ENCODE measurements around the gene GABPA. TPM values are rescaled to one million over a fixed set of nuclear protein-coding genes. Genes with fewer than 3 reads are reported as not detected.

Gene GABPA
- polyA plus RNA-seq, 1 donor (not counting 4 experiments of a cell fraction or from before 2014, with no cell fraction given) = 16.3 TPM

- dilution Hi-C loops (cut with MboI; ENCODE audit: extremely low pct_ligation_motif_present, low sequenced_read_pairs) = no loop called here
- H3K9me1 ChIP-seq (ENCODE audit: control insufficient read depth, extremely low read depth, insufficient read depth, low read length) = no peaks in the 10 kb centered on the region
- H3K4me3 ChIP-seq (ENCODE audit: control insufficient read depth in 2 of 3, extremely low read depth in 1 of 3, insufficient read depth in 2 of 3, low read depth in 1 of 3, low read length in 3 of 3) = no peak overlapping the region
- H3K27ac ChIP-seq (ENCODE audit: control insufficient read depth, insufficient read depth, low read length) = no peak overlapping the region
- no peaks in the 10 kb centered on the region for H3K4me1 ChIP-seq (ENCODE audit: control insufficient read depth, extremely low read depth, insufficient read depth, low read length)
- TF ChIP-seq EZH2 (IDR thresholded peaks at IDR 0.05; ENCODE audit: low read length) (no peak), CTCF (optimal IDR thresholded peaks at IDR 0.05 in 1 of 3, IDR thresholded peaks at IDR 0.05 in 1 of 3, conservative IDR thresholded peaks at IDR 0.05 in 1 of 3; ENCODE audit: extremely low read depth in 1 of 3, insufficient read depth in 2 of 3, low read length in 3 of 3) (no peak)
- DNase-seq (ENCODE audit: low read depth, low spot score) (no peak), FAIRE-seq (no peak)
- H3K36me3 ChIP-seq (ENCODE audit: control insufficient read depth in 2 of 2, extremely low read depth in 1 of 2, insufficient read depth in 2 of 2, low read length in 2 of 2) = peaks cover 14 to 22% of the 10 kb centered on the region in 2 experiments
- no peaks in the 10 kb centered on the region for H3K9me3 ChIP-seq (ENCODE audit: control insufficient read depth, low read depth, low read length)
- no peak overlapping the region for H3K4me2 ChIP-seq (ENCODE audit: control insufficient read depth, extremely low read depth, insufficient read depth, low read depth, low read length)
- no peaks in the 10 kb centered on the region for H3K27me3 ChIP-seq (ENCODE audit: control insufficient read depth, extremely low read depth, insufficient read depth, low read length)
- no peak overlapping the region for H3K9ac ChIP-seq (ENCODE audit: control insufficient read depth, extremely low read depth, insufficient read depth, low read length)
- peaks cover 2% of the 10 kb centered on the region for H3K79me2 ChIP-seq (ENCODE audit: control insufficient read depth, insufficient read depth, low read length)
- H4K20me1 ChIP-seq (ENCODE audit: control insufficient read depth, extremely low read depth, insufficient read depth, low read length) = no peaks in the 10 kb centered on the region
- H2AFZ ChIP-seq (ENCODE audit: control insufficient read depth, low read length) = no peak overlapping the region
Measured at GRCh38 chr21:25722631-25723030, 12.1 kb upstream of the GABPA start.

- no peaks in the 10 kb centered on the region for H4K20me1 ChIP-seq (ENCODE audit: control insufficient read depth, extremely low read depth, insufficient read depth, low read length)
- peaks cover 61% of the 10 kb centered on the region for H3K79me2 ChIP-seq (ENCODE audit: control insufficient read depth, insufficient read depth, low read length)
- peaks cover 18 to 24% of the 10 kb centered on the region in 2 experiments for H3K36me3 ChIP-seq (ENCODE audit: control insufficient read depth in 2 of 2, extremely low read depth in 1 of 2, insufficient read depth in 2 of 2, low read length in 2 of 2)
- DNase-seq (ENCODE audit: low read depth, low spot score) (no peak), FAIRE-seq (no peak)
- dilution Hi-C loops (cut with MboI; ENCODE audit: extremely low pct_ligation_motif_present, low sequenced_read_pairs) = no loop called here
- no peaks in the 10 kb centered on the region for H3K27me3 ChIP-seq (ENCODE audit: control insufficient read depth, extremely low read depth, insufficient read depth, low read length)
- H3K9me1 ChIP-seq (ENCODE audit: control insufficient read depth, extremely low read depth, insufficient read depth, low read length) = no peaks in the 10 kb centered on the region
- no peaks in the 10 kb centered on the region for H3K9me3 ChIP-seq (ENCODE audit: control insufficient read depth, low read depth, low read length)
- H3K4me2 ChIP-seq (ENCODE audit: control insufficient read depth, extremely low read depth, insufficient read depth, low read depth, low read length) = no peak overlapping the region
- no peak overlapping the region for H2AFZ ChIP-seq (ENCODE audit: control insufficient read depth, low read length)
- H3K4me1 ChIP-seq (ENCODE audit: control insufficient read depth, extremely low read depth, insufficient read depth, low read length) = peaks cover 10% of the 10 kb centered on the region
- H3K27ac ChIP-seq (ENCODE audit: control insufficient read depth, insufficient read depth, low read length) = no peak overlapping the region
- no peak overlapping the region for H3K4me3 ChIP-seq (ENCODE audit: control insufficient read depth in 2 of 3, extremely low read depth in 1 of 3, insufficient read depth in 2 of 3, low read depth in 1 of 3, low read length in 3 of 3)
- TF ChIP-seq CTCF (optimal IDR thresholded peaks at IDR 0.05 in 1 of 3, IDR thresholded peaks at IDR 0.05 in 1 of 3, conservative IDR thresholded peaks at IDR 0.05 in 1 of 3; ENCODE audit: extremely low read depth in 1 of 3, insufficient read depth in 2 of 3, low read length in 3 of 3) (no peak), EZH2 (IDR thresholded peaks at IDR 0.05; ENCODE audit: low read length) (no peak)
- no peak overlapping the region for H3K9ac ChIP-seq (ENCODE audit: control insufficient read depth, extremely low read depth, insufficient read depth, low read length)
Measured at GRCh38 chr21:25732091-25732760, 2.5 kb upstream of the GABPA start.
